SH-SY5Y (cell line): Measurements from ENCODE around the gene PPM1F.

Experiments
- GATA2 ChIP-seq: IDR thresholded peaks from 2 replicates; pipeline ENCODE4 v1.6.1; 2011; ENCODE audit warnings: mild to moderate bottlenecking, low read depth, low read length
- GATA3 ChIP-seq: IDR thresholded peaks from 2 replicates; pipeline ENCODE4 v1.6.1; 2011; ENCODE audit warnings: low read depth, mild to moderate bottlenecking, low read length, moderate library complexity

GRCh38 chr22:21970800-21971617, 18.4 kb upstream of the PPM1F start:
- no peak for TF ChIP-seq GATA3
- no peak for TF ChIP-seq GATA2
